Progenitor cell of endocrine pancreas (in vitro differentiated cells): ENCODE results near the gene NELFB. TPM values are rescaled to one million over a fixed set of nuclear protein-coding genes. Genes with fewer than 3 reads are reported as not detected.

Experiments used
- DNase-seq: peaks from one replicate; pipeline ENCODE4 v3.0.0; 2021; ENCODE audit warnings: low spot score; ENCODE audit not compliant: unreplicated experiment
- H3K27ac Mint-ChIP-seq: 2 replicates; pipeline ENCODE4 v1.8.0; 2021; ENCODE audit warnings: mild to moderate bottlenecking, moderate library complexity, mixed read lengths
- H3K27me3 Mint-ChIP-seq: 2 replicates; pipeline ENCODE4 v1.8.0; 2021; ENCODE audit warnings: mixed read lengths
- H3K36me3 Mint-ChIP-seq: 2 replicates; pipeline ENCODE4 v1.8.0; 2022; ENCODE audit warnings: mixed read lengths; ENCODE audit not compliant: insufficient read depth
- H3K4me1 Mint-ChIP-seq: 2 replicates; pipeline ENCODE4 v1.8.0; 2021; ENCODE audit warnings: low read depth, mixed read lengths
- H3K4me3 Mint-ChIP-seq: 2 replicates; pipeline ENCODE4 v1.8.0; 2021; ENCODE audit warnings: low read depth, mild to moderate bottlenecking, moderate library complexity, mixed read lengths
- H3K9me3 Mint-ChIP-seq: 2 replicates; pipeline ENCODE4 v1.8.0; 2021; ENCODE audit warnings: low read depth, mixed read lengths
- total RNA-seq: library from RNA; stranded (reverse); gene quantifications from 2 replicates; pipeline ENCODE4 v1.2.1, GENCODE V29; 2021
- TF ChIP-seq, protein P1 (sequence below): fragments of 200-600 bp; sonication (generic); IDR thresholded peaks from one replicate; pipeline ENCODE4 v1.5.0; 2021; ENCODE audit warnings: antibody characterized with exemption, mild to moderate bottlenecking; ENCODE audit not compliant: unreplicated experiment

NELFB gene
- total RNA-seq, 1 donor from 2014 or later = 62.3 TPM

DNA sequence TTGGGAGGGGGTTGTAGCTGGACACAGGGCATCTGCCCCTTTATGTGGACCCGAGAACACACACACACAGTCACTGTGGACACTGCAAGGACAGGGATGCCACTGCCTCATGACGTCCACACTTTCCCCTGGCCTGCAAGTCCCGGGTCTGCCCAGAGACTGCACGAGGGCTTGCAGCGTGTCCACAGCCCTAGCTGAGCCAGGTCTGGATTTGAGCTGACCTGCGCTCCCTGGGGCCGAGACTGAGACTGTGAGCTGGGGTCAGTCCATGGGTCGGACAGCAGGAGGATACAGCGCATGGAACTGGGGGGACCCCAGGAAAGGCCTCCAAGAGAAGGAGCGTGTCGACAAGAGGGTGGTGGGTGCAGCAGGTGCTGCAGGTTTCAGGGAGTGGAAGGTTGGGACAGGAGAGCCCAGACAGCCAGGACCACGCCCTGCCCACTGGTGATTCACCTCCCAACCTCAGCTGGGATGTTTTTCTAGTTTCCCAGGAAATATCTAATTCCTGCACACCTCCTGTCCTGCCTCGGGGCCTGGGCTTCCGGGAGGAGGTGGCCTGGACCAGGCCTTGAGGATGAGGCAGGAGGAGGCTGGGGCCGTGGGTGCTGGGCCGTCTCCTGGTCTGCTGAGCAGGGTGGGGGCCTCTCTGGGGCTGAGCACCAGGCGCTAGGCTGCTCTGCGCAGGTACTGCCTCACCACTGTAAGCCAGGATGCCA, 28.6 kb upstream of the NELFB start:
- no peak overlapping the region for H3K27ac Mint-ChIP-seq
- H3K4me1 Mint-ChIP-seq = peaks cover 9% of the 10 kb centered on the region
- no peaks in the 10 kb centered on the region for H3K9me3 Mint-ChIP-seq
- no peak for DNase-seq
- TF ChIP-seq, protein P1, sequence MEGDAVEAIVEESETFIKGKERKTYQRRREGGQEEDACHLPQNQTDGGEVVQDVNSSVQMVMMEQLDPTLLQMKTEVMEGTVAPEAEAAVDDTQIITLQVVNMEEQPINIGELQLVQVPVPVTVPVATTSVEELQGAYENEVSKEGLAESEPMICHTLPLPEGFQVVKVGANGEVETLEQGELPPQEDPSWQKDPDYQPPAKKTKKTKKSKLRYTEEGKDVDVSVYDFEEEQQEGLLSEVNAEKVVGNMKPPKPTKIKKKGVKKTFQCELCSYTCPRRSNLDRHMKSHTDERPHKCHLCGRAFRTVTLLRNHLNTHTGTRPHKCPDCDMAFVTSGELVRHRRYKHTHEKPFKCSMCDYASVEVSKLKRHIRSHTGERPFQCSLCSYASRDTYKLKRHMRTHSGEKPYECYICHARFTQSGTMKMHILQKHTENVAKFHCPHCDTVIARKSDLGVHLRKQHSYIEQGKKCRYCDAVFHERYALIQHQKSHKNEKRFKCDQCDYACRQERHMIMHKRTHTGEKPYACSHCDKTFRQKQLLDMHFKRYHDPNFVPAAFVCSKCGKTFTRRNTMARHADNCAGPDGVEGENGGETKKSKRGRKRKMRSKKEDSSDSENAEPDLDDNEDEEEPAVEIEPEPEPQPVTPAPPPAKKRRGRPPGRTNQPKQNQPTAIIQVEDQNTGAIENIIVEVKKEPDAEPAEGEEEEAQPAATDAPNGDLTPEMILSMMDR = no peak
- no peaks in the 10 kb centered on the region for H3K36me3 Mint-ChIP-seq
- H3K4me3 Mint-ChIP-seq = no peak overlapping the region
- no peaks in the 10 kb centered on the region for H3K27me3 Mint-ChIP-seq

DNA sequence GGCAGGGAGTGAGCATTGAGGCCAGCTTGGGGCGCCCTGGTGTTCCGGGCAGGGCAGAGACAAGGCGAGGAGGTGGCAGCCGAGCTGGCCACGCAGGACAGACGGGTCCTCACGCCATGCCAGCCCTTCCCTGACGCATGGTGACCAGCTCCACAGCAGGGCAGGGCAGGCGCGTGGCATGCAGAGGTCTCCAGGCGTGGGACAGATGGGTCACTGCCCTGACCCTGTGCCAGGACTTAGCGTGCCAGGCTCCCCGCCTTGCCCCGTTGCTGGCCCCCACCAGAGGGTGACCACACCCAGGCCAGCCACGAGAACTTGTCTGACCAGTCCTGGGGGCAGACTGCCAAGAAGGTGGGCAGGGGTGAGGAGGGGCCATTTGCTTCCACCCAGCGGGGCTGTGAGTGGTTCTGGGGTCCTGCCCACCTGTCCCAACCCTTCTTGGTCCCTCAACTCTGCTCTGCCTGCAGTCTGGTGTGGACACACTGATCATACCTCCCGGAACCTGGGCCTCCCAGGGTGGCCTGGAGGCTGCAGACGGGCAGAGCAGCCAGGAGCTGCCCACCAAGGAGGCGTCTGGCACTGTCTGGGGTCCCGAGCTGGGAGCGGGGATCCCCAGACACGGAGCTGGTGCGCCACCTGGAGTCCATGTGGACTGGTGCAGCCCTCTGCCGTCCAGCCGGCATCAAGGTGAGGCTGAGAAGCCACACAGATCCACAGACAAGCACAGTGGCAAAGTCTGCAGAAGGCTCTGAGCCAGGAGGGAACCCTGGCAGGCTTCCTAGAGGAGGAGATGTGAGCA, 27.9 kb upstream of the NELFB start, which contains the start of gene RNF224:
Gene RNF224 (plus strand): TSS at position 449 of the 799 bp plus-strand sequence. CDS start 834 bp downstream, outside the sequence.
- H3K36me3 Mint-ChIP-seq = no peaks in the 10 kb centered on the region
- TF ChIP-seq, protein P1 = peak; percentile 87
- peaks cover 9% of the 10 kb centered on the region for H3K4me1 Mint-ChIP-seq
- no peaks in the 10 kb centered on the region for H3K9me3 Mint-ChIP-seq
- peak within 1 kb of the TSS; percentile 89 for H3K27ac Mint-ChIP-seq
- DNase-seq = peak; percentile 80
- H3K27me3 Mint-ChIP-seq = no peaks in the 10 kb centered on the region
- H3K4me3 Mint-ChIP-seq = peak within 1 kb of the TSS; percentile 51

DNA sequence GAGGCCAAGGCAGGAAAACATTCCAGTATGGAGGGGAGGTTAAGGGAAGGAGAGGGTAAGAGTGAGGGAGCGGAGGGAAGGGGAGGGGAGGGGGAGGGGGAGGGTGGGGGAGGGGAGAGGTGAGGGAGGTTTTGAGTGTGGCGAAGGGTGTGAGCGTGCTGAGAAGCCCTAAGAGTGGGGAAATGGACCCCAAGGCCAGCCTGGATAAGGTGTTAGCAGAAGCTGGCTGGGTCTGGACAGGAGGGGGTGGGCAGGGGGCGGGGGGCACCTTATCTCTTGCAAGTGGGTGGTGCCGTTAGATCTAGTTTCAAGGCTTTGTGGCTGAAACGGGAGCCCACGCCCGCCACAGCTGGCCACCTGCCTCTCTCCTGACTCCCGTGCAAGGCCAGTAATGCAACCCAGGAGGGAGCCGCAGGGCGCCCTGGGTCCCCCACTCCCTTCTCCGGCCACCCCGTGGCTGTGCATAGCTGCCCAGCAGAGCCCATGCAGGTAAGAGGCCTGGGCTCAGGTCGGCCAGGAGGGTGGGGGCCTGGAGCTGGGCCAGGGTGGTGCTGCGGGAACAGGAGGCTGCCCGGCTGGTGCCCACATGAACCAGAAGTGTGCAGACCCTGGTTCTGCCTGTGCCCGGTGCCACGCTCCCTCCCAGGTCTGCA, 27.1 kb upstream of the NELFB start:
- Mint-ChIP-seq H3K4me1 (peaks cover 9% of the 10 kb centered on the region), H3K27me3 (no peaks in the 10 kb centered on the region), H3K27ac (peak overlapping the region; percentile 89), H3K4me3 (peak overlapping the region; percentile 51), H3K36me3 (no peaks in the 10 kb centered on the region), H3K9me3 (no peaks in the 10 kb centered on the region)
- TF ChIP-seq, protein P1 = no peak
- no peak for DNase-seq

DNA sequence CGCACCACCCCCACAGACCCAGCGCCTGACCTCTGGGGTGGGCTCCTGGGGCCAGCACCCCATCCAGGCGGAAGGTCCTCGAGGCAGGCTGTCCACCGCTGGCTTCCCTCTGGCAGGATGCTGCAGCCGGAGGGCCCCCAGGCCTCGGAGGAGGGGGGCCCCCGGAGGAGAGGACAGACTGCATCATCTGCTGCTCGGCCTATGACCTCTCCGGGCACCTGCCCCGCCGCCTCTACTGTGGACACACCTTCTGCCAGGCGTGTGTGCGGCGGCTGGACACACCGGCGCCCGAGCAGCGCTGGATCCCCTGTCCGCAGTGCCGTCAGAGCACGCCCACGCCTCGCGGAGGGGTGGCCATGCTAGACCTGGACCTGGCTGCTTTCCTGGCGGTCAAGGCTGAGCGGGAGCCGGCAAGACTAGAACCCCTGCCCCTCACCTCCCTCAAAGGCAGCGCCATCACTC, 26.6 kb upstream of the NELFB start:
- no peaks in the 10 kb centered on the region for H3K27me3 Mint-ChIP-seq
- DNase-seq = no peak
- TF ChIP-seq, protein P1 = no peak
- H3K36me3 Mint-ChIP-seq = no peaks in the 10 kb centered on the region
- H3K4me1 Mint-ChIP-seq = peaks cover 9% of the 10 kb centered on the region
- no peak overlapping the region for H3K27ac Mint-ChIP-seq
- H3K4me3 Mint-ChIP-seq = no peak overlapping the region
- no peaks in the 10 kb centered on the region for H3K9me3 Mint-ChIP-seq
